GM12892 (cell line): ENCODE measurements around the gene TTC28.
"Not testable (repeated sequence)": the region's sequence is repeated elsewhere in the genome, so short reads cannot be mapped to it uniquely, and the experiment has no call there.

Experiments
- DNase-seq: peaks from one replicate; pipeline ENCODE4 v3.0.0; 2011; ENCODE audit not compliant: insufficient read length
- FAIRE-seq: peaks from 2 replicates; lab custom pipeline; 2011; peaks lifted over from hg19 to GRCh38; lab: Jason Lieb, UNC
- POLR2A ChIP-seq: IDR thresholded peaks from 2 replicates; pipeline ENCODE4 v1.6.1; 2011; ENCODE audit warnings: low read depth, low read length, control low read depth
- POLR2AphosphoS5 ChIP-seq: IDR thresholded peaks from 2 replicates; pipeline ENCODE4 v1.6.1; 2011; ENCODE audit warnings: low read depth, low read length, control low read depth
- TAF1 ChIP-seq: IDR thresholded peaks from 2 replicates; pipeline ENCODE4 v1.6.1; 2011; ENCODE audit warnings: low read depth, mild to moderate bottlenecking, control low read depth, low read length, borderline replicate concordance

Gene TTC28

DNA sequence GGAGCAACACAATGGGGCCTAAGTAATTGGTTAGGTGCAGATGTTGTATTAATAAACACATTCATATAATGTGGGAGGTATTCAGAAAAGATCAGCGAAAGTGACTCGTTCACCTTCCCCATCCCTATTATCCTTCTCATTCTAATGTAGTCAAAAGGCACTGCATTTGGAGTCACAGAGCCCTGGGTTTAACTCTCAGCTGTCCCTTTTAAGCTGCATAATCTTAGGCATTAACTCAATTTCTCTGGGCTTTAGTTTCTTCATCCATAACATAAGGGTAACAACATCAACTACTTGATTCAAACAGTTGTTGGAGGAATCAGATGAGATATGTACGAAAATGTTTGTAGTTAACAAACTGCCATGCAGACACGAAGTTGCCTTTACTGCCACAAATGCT lies 573.0 kb downstream of the TTC28 start:
- TF ChIP-seq POLR2AphosphoS5 (no peak), TAF1 (no peak), POLR2A (no peak)
- DNase-seq (no peak), FAIRE-seq (no peak)

DNA sequence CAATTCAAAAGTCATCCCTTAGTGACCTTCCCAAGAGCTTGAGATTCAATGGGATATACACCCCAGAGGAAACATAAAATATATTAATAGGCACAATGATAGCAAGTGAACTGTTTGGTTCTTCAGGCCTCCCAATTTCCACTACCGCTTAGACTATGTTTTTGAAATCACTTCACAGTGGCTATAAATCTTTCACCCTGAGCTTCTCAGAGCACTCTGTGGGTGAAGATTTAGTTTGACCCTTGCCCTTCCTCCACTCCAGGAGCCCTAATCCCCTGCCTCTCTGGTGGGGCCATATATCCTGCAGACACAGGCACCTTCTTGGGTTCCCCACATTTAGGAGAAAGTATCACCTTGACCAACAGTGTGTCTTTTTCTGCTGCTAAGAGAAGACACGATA lies 573.7 kb downstream of the TTC28 start:
- TF ChIP-seq POLR2AphosphoS5 (no peak), POLR2A (no peak), TAF1 (no peak)
- no peak for FAIRE-seq
- no peak for DNase-seq

DNA sequence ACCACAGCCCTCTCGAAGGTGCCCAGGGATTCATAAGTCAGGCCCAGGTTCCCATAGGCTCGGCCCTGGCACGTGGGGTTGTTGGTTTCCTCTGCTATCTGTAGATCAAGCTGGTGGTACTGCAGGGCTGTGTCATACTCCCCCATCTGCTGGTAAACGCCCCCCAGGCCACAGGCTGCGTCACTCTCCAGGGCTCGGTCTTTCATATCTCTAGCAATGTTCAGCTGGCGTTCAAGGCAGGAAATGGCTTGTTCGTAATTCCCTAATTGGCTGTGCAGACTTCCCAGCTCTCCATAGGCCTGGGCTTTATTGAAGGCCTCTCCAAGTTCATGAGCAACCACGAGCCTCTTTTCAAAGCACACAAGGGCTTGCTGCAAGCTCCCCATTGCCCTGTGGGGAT lies 574.2 kb downstream of the TTC28 start:
- TF ChIP-seq TAF1 (no peak), POLR2A (no peak), POLR2AphosphoS5 (no peak)
- DNase-seq = no peak
- FAIRE-seq = no peak

DNA sequence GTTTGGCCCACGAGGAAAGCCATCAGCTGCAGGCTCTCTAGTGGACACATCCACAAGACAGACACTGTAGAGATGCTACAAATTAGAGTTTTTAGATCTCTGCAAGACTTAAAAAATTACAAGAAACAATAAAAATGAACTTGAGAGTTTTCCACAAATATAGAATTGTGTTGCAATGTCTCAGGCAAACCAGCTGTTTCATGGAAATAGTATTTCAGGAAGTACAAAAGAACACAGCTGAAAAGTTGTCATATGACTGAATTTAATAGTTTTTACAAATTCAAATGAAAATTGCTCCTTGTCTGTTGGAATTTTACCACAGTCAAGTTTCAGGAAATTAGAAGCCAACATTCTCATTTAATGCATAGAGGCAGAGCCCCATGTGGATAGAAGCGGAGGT lies 576.0 kb downstream of the TTC28 start:
- DNase-seq (no peak), FAIRE-seq (no peak)
- TF ChIP-seq POLR2A = no peak
- no peak for TF ChIP-seq POLR2AphosphoS5

DNA sequence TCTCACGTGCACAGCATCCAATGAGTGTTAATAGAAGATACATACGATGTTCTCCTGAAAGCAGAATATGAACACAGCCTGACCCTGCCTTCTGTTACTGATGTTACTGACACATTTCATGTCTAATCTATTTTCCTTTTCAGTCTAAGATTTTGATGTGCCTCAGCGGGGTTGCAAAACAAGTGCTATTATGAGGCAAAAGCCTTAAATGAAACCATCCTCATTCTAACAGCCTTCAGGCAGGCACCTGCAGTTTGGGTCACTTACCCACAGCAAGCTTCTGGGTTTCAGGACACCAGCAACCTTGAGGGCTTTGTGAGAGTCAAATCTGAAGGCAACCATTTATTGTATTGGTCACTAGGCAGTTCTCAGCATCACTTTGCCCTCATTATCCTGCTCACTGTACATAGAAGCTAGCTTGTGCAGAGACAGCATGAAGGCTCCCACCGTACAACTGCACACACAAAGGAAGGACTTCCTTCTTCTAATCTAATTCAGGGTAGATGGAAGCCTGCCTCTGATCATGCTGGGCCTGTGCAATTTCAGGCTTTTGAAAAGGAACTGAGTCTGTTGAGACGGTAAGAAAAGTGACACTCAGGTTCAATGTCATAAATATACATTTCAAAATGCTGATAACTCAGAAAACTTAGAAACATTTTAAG lies 577.4 kb downstream of the TTC28 start:
- DNase-seq (no peak), FAIRE-seq (no peak)
- TF ChIP-seq POLR2AphosphoS5 = no peak
- no peak for TF ChIP-seq POLR2A
- no peak for TF ChIP-seq TAF1

DNA sequence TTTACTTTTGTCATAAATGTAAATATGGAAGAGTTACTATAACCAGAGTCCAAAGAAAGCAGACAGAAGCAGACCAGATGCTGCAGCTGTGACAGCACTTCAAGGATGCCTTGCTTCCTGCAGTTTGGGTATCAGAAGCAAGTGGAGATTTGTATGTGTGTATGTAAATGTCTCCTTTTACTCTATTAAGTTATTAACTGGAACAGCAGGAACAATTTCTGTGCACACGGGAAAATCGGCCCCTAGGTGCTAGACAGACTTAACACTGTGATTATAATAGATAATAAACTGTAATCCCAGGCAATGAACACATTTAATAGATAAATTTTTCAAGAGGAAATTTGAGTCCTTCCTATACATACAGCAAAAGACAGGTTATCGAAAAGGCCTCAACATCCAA lies 582.0 kb downstream of the TTC28 start:
- DNase-seq (no peak), FAIRE-seq (no peak)
- no peak for TF ChIP-seq POLR2A
- no peak for TF ChIP-seq POLR2AphosphoS5
- no peak for TF ChIP-seq TAF1

DNA sequence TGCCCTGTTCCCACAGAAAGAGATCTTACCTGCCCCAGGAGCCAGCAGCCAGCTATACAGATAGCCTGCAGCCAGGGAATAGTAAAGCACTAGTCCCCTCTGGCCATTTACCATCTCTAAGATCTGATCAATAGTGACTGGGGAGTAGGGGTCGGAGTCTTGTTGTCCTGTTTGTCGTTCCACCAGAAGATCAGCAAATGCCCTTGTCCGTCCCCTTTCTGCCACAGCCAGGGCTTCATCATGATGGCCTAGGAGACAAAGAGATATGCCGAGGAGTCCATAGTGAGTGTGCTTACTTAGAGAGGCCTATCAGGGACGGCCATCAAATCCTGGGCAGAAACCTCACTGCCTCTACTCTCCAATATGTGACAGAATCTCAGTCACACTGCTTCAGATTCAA lies 583.5 kb downstream of the TTC28 start:
- TF ChIP-seq TAF1 = no peak
- no peak for TF ChIP-seq POLR2AphosphoS5
- no peak for TF ChIP-seq POLR2A
- no peak for FAIRE-seq

DNA sequence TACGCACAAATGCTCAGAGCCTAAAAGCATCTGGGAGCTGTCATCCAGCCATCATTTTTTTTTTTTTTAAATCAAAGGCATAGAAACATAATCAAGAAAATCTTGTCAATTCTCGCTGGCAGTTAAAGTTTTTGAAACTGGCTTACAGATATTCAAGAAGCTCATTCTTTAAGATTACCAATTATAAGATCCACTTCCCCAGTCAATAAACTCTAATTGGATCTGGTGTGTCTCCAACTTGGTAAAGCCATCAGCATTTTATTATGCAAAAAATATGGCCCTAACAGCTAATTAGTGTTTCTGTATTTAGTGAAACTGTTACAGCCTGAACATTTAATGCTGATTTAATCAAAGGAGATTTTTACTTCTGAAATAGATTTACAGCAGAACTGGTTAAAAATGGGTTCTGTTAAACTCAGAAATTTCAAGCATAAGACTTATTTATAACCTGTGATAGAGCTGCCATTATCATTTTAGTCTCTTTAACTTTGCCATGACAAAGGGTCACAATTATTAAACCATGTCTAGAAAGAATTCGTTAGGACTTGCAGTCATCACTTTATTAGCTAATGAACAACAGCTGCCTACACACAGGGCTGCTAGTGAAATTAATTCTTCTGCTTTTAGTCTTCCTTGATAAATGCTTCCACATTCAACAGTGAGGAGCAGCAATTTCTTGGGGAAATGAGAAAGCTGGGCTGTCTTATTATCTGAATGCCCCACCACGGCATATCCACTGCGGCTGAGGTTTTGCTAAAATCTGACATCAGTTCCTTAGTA lies 584.1 kb downstream of the TTC28 start:
- FAIRE-seq (no peak), DNase-seq (no peak)
- no peak for TF ChIP-seq POLR2A
- no peak for TF ChIP-seq POLR2AphosphoS5
- TF ChIP-seq TAF1 = no peak

More for the DNA sequence above, 583.5 kb downstream of the TTC28 start:
- no peak for DNase-seq

DNA sequence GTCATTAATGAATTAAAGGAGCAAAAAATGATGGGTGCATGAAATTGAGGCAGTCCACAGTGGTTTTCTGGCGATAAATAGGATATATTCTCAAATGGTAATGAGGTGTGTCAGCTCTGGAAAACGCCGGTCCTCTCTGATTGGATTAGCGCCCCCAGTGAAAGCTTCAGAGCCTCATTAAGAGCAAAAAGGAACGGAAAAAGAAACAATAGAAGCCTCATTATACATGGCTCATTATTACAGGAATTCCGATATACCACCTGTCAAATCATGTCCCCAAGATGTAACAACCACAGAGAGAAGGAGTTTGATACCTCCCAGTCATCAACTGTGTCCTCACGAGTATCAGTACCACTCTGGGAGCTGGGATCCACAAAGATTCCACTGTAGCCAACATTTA lies 584.9 kb downstream of the TTC28 start:
- FAIRE-seq = no peak
- TF ChIP-seq POLR2A = no peak
- TF ChIP-seq POLR2AphosphoS5 = no peak
- TF ChIP-seq TAF1 = no peak
- DNase-seq = no peak

DNA sequence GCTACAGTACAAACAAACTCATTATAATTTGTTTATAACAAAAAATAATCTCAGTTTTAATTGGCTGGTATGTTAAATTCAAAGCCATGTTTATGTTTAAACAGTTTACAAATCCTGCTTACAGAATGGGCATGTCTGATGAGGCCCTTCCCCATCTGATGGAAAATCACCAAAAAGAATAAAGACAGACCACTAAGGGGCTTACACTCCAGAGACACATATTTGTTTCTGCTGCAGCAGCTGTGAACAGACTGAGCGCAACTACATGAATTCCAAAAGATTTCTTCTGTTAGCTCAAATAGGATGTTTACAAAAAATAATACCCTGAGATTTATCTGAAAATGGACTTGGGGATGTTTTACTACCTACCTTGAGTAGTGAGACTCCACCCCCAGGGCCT lies 585.9 kb downstream of the TTC28 start:
- FAIRE-seq (no peak), DNase-seq (no peak)
- TF ChIP-seq POLR2A (no peak), TAF1 (no peak), POLR2AphosphoS5 (no peak)

DNA sequence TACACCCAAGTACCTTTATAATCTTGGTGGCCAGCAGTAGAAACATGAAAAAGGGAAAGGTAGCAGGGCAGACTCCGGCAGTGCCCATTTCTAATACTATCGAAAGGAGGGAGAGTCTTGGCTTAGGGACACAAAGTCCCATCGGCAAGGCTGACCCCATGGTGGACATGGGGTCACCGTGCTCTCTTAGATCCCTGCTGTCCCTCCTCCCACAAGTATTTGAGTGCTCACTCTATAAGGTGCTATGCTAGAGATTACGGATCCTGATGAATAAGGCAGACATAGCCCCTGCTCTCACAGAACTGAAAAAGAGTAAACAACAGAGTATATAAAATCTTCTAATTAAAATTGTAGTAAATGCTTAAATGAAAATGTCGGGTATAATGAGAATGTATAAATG lies 588.2 kb downstream of the TTC28 start:
- DNase-seq = no peak
- FAIRE-seq = no peak
- TF ChIP-seq POLR2AphosphoS5 = no peak
- TF ChIP-seq TAF1 = no peak
- no peak for TF ChIP-seq POLR2A

DNA sequence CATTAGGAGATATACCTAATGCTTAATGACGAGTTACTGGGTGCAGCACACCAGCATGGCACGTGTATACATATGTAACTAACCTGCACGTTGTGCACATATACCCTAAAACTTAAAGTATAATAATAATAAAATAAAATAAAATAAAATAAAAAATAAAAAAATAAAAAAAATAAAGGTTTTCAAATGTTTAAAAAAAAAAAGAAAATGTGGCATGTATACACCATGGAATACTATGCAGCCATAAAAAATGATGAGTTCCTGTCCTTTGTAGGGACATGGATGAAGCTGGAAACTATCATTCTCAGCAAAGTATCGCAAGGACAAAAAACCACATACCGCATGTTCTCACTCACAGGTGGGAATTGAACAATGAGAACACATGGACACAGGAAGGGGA lies 590.1 kb downstream of the TTC28 start:
- not testable (repeated sequence) for DNase-seq, FAIRE-seq

DNA sequence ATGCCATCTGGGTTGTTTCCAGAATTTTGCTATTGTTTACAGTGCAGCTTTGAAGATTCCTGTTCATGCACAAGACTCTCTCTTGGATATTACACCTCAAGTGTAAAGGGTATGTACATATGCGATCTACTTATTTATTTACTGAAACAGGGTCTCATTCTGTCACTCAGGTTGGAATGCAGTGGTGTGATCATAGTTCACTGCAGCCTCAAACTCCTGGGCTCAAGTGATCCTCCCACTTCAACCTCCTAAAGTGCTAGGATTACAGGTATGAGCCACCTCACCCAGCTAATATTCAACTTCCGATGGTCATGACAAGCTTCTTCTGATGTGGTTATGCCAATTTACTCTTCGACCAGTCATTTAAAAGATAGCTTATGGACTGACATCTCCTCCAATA lies 602.5 kb downstream of the TTC28 start:
- no peak for DNase-seq
- no peak for FAIRE-seq
- TF ChIP-seq POLR2AphosphoS5 (no peak), POLR2A (no peak), TAF1 (no peak)
